Aorta (tissue), 5 donors: ENCODE data around the gene BOLA1. TPM values are rescaled to one million over a fixed set of nuclear protein-coding genes. Genes with fewer than 3 reads are reported as not detected.
A peak's percentile ranks its signal among the peaks of the same experiment; 100 is the strongest.
"Not testable (repeated sequence)": the region's sequence is repeated elsewhere in the genome, so short reads cannot be mapped to it uniquely, and the experiment has no call there.

Experiments used
- ATAC-seq: fragments of 200-7000 bp; cut with Tn5 transposase; one replicate; pipeline ENCODE4 v1.9.1; 2022; ENCODE audit warnings: moderate library complexity; ENCODE audit not compliant: low FRiP score
- DNase-seq, 2 donors: peaks; one replicate each; pipeline ENCODE4 v3.0.0-alpha.2; 2020
- H3K27ac ChIP-seq, 2 donors: one replicate each; pipeline ENCODE4 v1.5.1; 2013; ENCODE audit warnings: low read length in 2 of 2, mild to moderate bottlenecking in 2 of 2, moderate library complexity in 2 of 2, control low read depth in 1 of 2, inconsistent platforms in 1 of 2, low read depth in 1 of 2
- H3K27me3 ChIP-seq, 2 donors: one replicate each; pipeline ENCODE4 v1.6.1; 2013; ENCODE audit warnings: control low read depth in 1 of 2, low read length in 1 of 2, mild to moderate bottlenecking in 1 of 2, moderate library complexity in 1 of 2; ENCODE audit not compliant: insufficient read depth in 2 of 2, control insufficient read depth in 1 of 2
- H3K36me3 ChIP-seq, 2 donors: one replicate each; pipeline ENCODE4 v1.6.1; 2013; ENCODE audit warnings: control low read depth in 1 of 2, low read length in 1 of 2, mild to moderate bottlenecking in 1 of 2; ENCODE audit not compliant: insufficient read depth in 2 of 2, control insufficient read depth in 1 of 2
- H3K4me1 ChIP-seq, 2 donors: one replicate each; pipeline ENCODE4 v1.6.1; 2013; ENCODE audit warnings: low read length in 2 of 2, control low read depth in 1 of 2, mild to moderate bottlenecking in 1 of 2, moderate library complexity in 1 of 2; ENCODE audit not compliant: insufficient read depth in 2 of 2, control insufficient read depth in 1 of 2
- H3K4me3 ChIP-seq, 2 donors: one replicate each; pipeline ENCODE4 v1.5.1; 2013; ENCODE audit warnings: low read length in 2 of 2, control low read depth in 1 of 2, mild to moderate bottlenecking in 1 of 2
- H3K9me3 ChIP-seq: one replicate; pipeline ENCODE4 v1.6.1; 2013; ENCODE audit warnings: mild to moderate bottlenecking, low read length; ENCODE audit not compliant: control insufficient read depth
- WGBS, 2 donors: extraction: QIAGEN DNeasy Blood & Tissue Kit; methylation state at CpG; one replicate each; pipeline ENCODE4 v1.1.7; 2013; 5-methylcytosine and 5-hydroxymethylcytosine counted together
- intact Hi-C, 2 donors: fragments of 100-400 bp; cut with DNase I; formaldehyde crosslinking; loops; one replicate each; pipeline versions ENCODE4 v1.14.2 to v1.15.0; 2022
- polyA plus RNA-seq, 2 donors: library from polyadenylated mRNA; stranded (reverse); fragments of 200-250 nt; gene quantifications; one replicate each; pipeline ENCODE4 v1.2.3, GENCODE V29; 2013
- total RNA-seq, 2 donors: library from RNA; stranded (reverse); fragmentation: NEBNext Ultra II Directional; extraction: Animal tissue kit (Norgen Biotek cat#: 25700); gene quantifications; one replicate each; pipeline ENCODE4 v1.2.1, GENCODE V29; 2021
- donor health status: healthy with polysubstance abuse.
- donor health status: Bipolar disorder and iron deficiency.
- donor health status: DM: no; HTN: no; CAD: no.
- donor health status: DM: no; HTN: no; CAD: no.
- donor health status: DM: yes; HTN: yes; CAD: no.

The BOLA1 gene
- total and polyA plus RNA-seq, 4 donors, result 8.7 to 26.6 (median 18.1) TPM

GRCh38 chr1:149861497-149862054, 37.8 kb upstream of the BOLA1 start:
- DNase-seq, intact Hi-C loops: not testable (repeated sequence)
- peak; percentile 73 for ATAC-seq

GRCh38 chr1:149866887-149867286, 32.5 kb upstream of the BOLA1 start:
- H3K27ac ChIP-seq, DNase-seq, intact Hi-C loops, H3K4me3 ChIP-seq, H3K36me3 ChIP-seq, H3K4me1 ChIP-seq, H3K27me3 ChIP-seq, H3K9me3 ChIP-seq: not testable (repeated sequence)
- no CpG with 5 or more reads among the region's 2 CpGs for WGBS, 2 donors
- ATAC-seq, result peak; percentile 60

More at GRCh38 chr1:149861497-149862054, 37.8 kb upstream of the BOLA1 start:
- not testable (repeated sequence) for H3K4me1 ChIP-seq, H3K9me3 ChIP-seq, H3K4me3 ChIP-seq, H3K27me3 ChIP-seq, H3K27ac ChIP-seq, H3K36me3 ChIP-seq
- WGBS, 2 donors, result no CpG with 5 or more reads among the region's 32 CpGs

- H3K4me3 ChIP-seq, intact Hi-C loops, H3K9me3 ChIP-seq, DNase-seq, H3K27me3 ChIP-seq, H3K4me1 ChIP-seq, H3K36me3 ChIP-seq, H3K27ac ChIP-seq, ATAC-seq: not testable (repeated sequence)
- WGBS, 2 donors, result no CpG with 5 or more reads among the region's 4 CpGs
These were observed 26.3 kb upstream of the BOLA1 start for GRCh38 chr1:149873060-149873459.

GRCh38 chr1:149877211-149877946, 22.0 kb upstream of the BOLA1 start:
- intact Hi-C loops, result no loop called here
- no peak for DNase-seq
- no peak for ATAC-seq

GRCh38 chr1:149879556-149879955, 19.8 kb upstream of the BOLA1 start:
- 91 to 96% methylated on average over 1 of the region's 1 CpG for whole genome bisulfite sequencing, 2 donors
- no peaks in the 10 kb centered on the region for H3K27me3 ChIP-seq
- no peaks in the 10 kb centered on the region for H3K36me3 ChIP-seq
- intact Hi-C loops, result no loop called here
- H3K9me3 ChIP-seq, result no peaks in the 10 kb centered on the region
- DNase-seq, result no peak
- no peak for ATAC-seq
- H3K4me1 ChIP-seq, result no peaks in the 10 kb centered on the region
- H3K27ac ChIP-seq, result no peak overlapping the region
- no peak overlapping the region for H3K4me3 ChIP-seq

More at GRCh38 chr1:149877211-149877946, 22.0 kb upstream of the BOLA1 start:
- WGBS, 2 donors, result 90 to 92% methylated on average over 7 of the region's 7 CpGs
- Histone ChIP-seq H3K4me1 (no peaks in the 10 kb centered on the region), H3K27ac (no peak overlapping the region), H3K36me3 (no peaks in the 10 kb centered on the region), H3K4me3 (no peak overlapping the region), H3K27me3 (no peaks in the 10 kb centered on the region), H3K9me3 (no peaks in the 10 kb centered on the region)

GRCh38 chr1:149881876-149882275, 17.5 kb upstream of the BOLA1 start:
- Histone ChIP-seq H3K4me1 (peaks cover 0 to 4% of the 10 kb centered on the region in 2 donors), H3K27ac (no peak overlapping the region), H3K36me3 (no peaks in the 10 kb centered on the region), H3K27me3 (peaks cover 0 to 1% of the 10 kb centered on the region in 2 donors), H3K9me3 (no peaks in the 10 kb centered on the region), H3K4me3 (no peak overlapping the region)
- intact Hi-C loops, result no loop called here
- ATAC-seq (no peak), DNase-seq (no peak)
- WGBS, 2 donors, result 91 to 94% methylated on average over 1 of the region's 1 CpG

GRCh38 chr1:149883598-149884247, 15.6 kb upstream of the BOLA1 start:
- Histone ChIP-seq H3K4me3 (no peak overlapping the region), H3K4me1 (peaks cover 0 to 4% of the 10 kb centered on the region in 2 donors), H3K27me3 (peaks cover 0 to 2% of the 10 kb centered on the region in 2 donors), H3K27ac (no peak overlapping the region), H3K9me3 (no peaks in the 10 kb centered on the region), H3K36me3 (no peaks in the 10 kb centered on the region)
- WGBS, 2 donors, result 83 to 86% methylated on average over 3 of the region's 3 CpGs
- no peak for ATAC-seq
- no peak for DNase-seq
- intact Hi-C loops, result no loop called here

- no peak for DNase-seq
- Histone ChIP-seq H3K27ac (peak overlapping the region in 1 of 2 donors; percentile 70), H3K4me3 (peak overlapping the region; percentile 62 to 89), H3K36me3 (no peaks in the 10 kb centered on the region), H3K4me1 (peaks cover 0 to 4% of the 10 kb centered on the region in 2 donors), H3K9me3 (no peaks in the 10 kb centered on the region), H3K27me3 (peaks cover 0 to 2% of the 10 kb centered on the region in 2 donors)
- no peak for ATAC-seq
- intact Hi-C loops, result no loop called here
- WGBS, 2 donors, result 7 to 8% methylated on average over 9 of the region's 9 CpGs
These were observed 14.7 kb upstream of the BOLA1 start for GRCh38 chr1:149884433-149885338.
